PC-3 (cell line): ENCODE data around the gene TMEM59L. TPM values are rescaled to one million over a fixed set of nuclear protein-coding genes. Genes with fewer than 3 reads are reported as not detected.

ENCODE experiments used
- ATAC-seq: fragments of 200-7000 bp; cut with Tn5 transposase; 2 replicates; pipeline ENCODE4 v1.9.1; 2020; ENCODE audit warnings: mild to moderate bottlenecking, moderate library complexity
- BruUV-seq: library from RNA; stranded (reverse); fragments of 400-500 nt; replicated peaks from 2 replicates; lab custom pipeline; 2021; lab: Mats Ljungman, UMichigan
- CTCF ChIA-PET: fragments of 300-600 bp; sonication (Branson Sonifier 250); formaldehyde crosslinking; loops from one replicate; lab custom pipeline; 2022; ENCODE audit warnings: antibody characterized with exemption; lab: Charles Lee
- POLR2A ChIA-PET: fragments of 300-600 bp; sonication (Branson Sonifier 250); formaldehyde crosslinking; loops from one replicate; lab custom pipeline; 2022; ENCODE audit warnings: antibody characterized with exemption; ENCODE audit not compliant: unreplicated experiment; lab: Charles Lee
- DNase-seq: peaks from one replicate; pipeline ENCODE4 v3.0.0-alpha.2; 2015
- H2AFZ ChIP-seq: fragments of 300-600 bp; sonication (generic); 2 replicates; pipeline ENCODE4 v1.6.0; 2016; ENCODE audit warnings: antibody characterized with exemption, low read length
- H3F3A ChIP-seq: fragments of 300-600 bp; sonication (generic); one replicate; pipeline ENCODE4 v1.6.0; 2017; ENCODE audit warnings: antibody characterized with exemption, low read length, control low read depth, mild to moderate bottlenecking; ENCODE audit not compliant: unreplicated experiment
- H3K27ac ChIP-seq: fragments of 300-600 bp; sonication (generic); 2 replicates; pipeline ENCODE4 v1.5.1; 2016; ENCODE audit warnings: mild to moderate bottlenecking, low read length
- H3K27me3 ChIP-seq: fragments of 300-600 bp; sonication (generic); 2 replicates; pipeline ENCODE4 v1.6.1; 2016; ENCODE audit warnings: low read length, mixed read lengths
- H3K36me3 ChIP-seq: fragments of 300-600 bp; sonication (generic); 2 replicates; pipeline ENCODE4 v1.6.1; 2016; ENCODE audit warnings: low read depth, mixed run types, low read length, mixed read lengths
- H3K4me1 ChIP-seq: fragments of 300-600 bp; sonication (generic); 2 replicates; pipeline ENCODE4 v1.5.1; 2016; ENCODE audit warnings: low read length; ENCODE audit not compliant: insufficient read depth
- H3K4me2 ChIP-seq: fragments of 300-600 bp; sonication (generic); 2 replicates; pipeline ENCODE4 v1.6.0; 2016; ENCODE audit warnings: low read length
- H3K4me3 ChIP-seq: fragments of 300-600 bp; sonication (generic); 2 replicates; pipeline ENCODE4 v1.5.1; 2016; ENCODE audit warnings: mild to moderate bottlenecking, low read length, mixed read lengths
- H3K79me2 ChIP-seq: fragments of 300-600 bp; sonication (generic); 2 replicates; pipeline ENCODE4 v1.6.1; 2017; ENCODE audit warnings: low read length, mixed read lengths
- H3K9ac ChIP-seq: fragments of 300-600 bp; sonication (generic); 2 replicates; pipeline ENCODE4 v1.6.0; 2016; ENCODE audit warnings: mild to moderate bottlenecking, low read length
- H3K9me2 ChIP-seq: fragments of 300-600 bp; sonication (generic); replicated peaks from 2 replicates; pipeline ENCODE4 v1.6.1; 2016; ENCODE audit warnings: mixed run types, low read length, mixed read lengths
- H3K9me3 ChIP-seq: fragments of 300-600 bp; sonication (generic); 2 replicates; pipeline ENCODE4 v1.6.1; 2016; ENCODE audit warnings: low read length, mixed read lengths
- H4K20me1 ChIP-seq: fragments of 300-600 bp; sonication (generic); 2 replicates; pipeline ENCODE4 v1.6.1; 2016; ENCODE audit warnings: low read length, mixed read lengths
- EZH2 ChIP-seq: fragments of 300-600 bp; sonication (generic); IDR thresholded peaks from one replicate; pipeline ENCODE4 v1.6.1; 2017; ENCODE audit warnings: antibody characterized with exemption, mild to moderate bottlenecking, low read length; ENCODE audit not compliant: unreplicated experiment
- EZH2phosphoT487 ChIP-seq: fragments of 300-600 bp; sonication (generic); IDR thresholded peaks from 2 replicates; pipeline ENCODE4 v1.6.1; 2018; ENCODE audit warnings: mild to moderate bottlenecking, antibody characterized with exemption, low read length, borderline replicate concordance
- intact Hi-C: fragments of 100-400 bp; cut with micrococcal nuclease; formaldehyde crosslinking; loops from 2 replicates; pipeline ENCODE4 v1.9.0; 2023
- total RNA-seq: library from RNA; depleted of rRNA; stranded (reverse); fragments of >200 nt; gene quantifications from 2 replicates; pipeline ENCODE4 v1.2.3, GENCODE V29; 2014
- TF ChIP-seq, protein P1 (sequence below): fragments of 300-600 bp; sonication (generic); conservative IDR thresholded peaks from 2 replicates; pipeline ENCODE4 v1.5.1; 2017; ENCODE audit warnings: antibody characterized with exemption, low read depth, mild to moderate bottlenecking, low read length

Gene TMEM59L
- total RNA-seq, 1 experiment from 2014 or later = 0.44 TPM

DNA sequence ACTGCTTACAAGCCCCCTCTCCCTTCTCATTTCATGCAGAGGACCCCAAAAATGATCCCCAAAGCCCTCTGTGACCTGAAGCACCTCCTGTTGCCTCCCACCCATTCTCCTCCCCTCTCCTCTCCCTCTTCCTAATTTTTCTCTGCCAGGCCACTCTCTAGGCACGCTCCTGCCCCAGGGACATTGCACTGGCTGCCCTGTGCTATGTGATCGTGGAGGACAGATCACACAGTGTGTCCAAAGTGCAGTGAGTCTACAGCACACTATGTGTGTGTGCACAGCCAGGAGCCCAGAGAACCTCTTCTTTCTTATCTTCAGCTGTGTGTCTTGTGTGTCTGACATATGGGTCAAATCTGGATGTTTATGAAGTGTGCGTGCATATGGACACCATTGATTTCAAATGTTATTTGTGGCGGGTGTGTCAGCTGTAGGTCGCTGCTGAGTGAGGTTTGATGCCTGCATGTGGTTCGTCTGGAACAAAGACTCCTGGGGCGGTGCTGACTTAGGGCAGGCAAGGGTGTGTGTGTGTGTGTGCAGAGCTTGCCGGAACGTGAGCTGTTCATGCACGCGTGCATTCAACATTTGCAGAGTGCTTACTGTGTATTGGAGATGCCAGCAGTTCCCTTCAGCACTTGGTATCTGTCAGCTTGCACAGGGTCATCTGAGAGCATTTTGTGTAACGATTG is 22.1 kb downstream of the TMEM59L start:
- ATAC-seq (no peak), DNase-seq (no peak)
- Histone ChIP-seq H3K27ac (no peak overlapping the region), H3K9me3 (no peaks in the 10 kb centered on the region), H4K20me1 (0 out of 2 replicates have a peak, but pooled peaks cover 3% of the 10 kb centered on the region), H3F3A (no peaks in the 10 kb centered on the region), H3K36me3 (no peaks in the 10 kb centered on the region), H2AFZ (no peak overlapping the region), H3K79me2 (peaks cover 25% of the 10 kb centered on the region), H3K4me2 (no peak overlapping the region), H3K4me1 (peaks cover 12% of the 10 kb centered on the region), H3K27me3 (no peaks in the 10 kb centered on the region), H3K9me2 (no peaks in the 10 kb centered on the region), H3K9ac (no peak overlapping the region), H3K4me3 (no peak overlapping the region)
- TF ChIP-seq EZH2phosphoT487 (no peak), EZH2 (no peak)
- TF ChIP-seq, protein P1, sequence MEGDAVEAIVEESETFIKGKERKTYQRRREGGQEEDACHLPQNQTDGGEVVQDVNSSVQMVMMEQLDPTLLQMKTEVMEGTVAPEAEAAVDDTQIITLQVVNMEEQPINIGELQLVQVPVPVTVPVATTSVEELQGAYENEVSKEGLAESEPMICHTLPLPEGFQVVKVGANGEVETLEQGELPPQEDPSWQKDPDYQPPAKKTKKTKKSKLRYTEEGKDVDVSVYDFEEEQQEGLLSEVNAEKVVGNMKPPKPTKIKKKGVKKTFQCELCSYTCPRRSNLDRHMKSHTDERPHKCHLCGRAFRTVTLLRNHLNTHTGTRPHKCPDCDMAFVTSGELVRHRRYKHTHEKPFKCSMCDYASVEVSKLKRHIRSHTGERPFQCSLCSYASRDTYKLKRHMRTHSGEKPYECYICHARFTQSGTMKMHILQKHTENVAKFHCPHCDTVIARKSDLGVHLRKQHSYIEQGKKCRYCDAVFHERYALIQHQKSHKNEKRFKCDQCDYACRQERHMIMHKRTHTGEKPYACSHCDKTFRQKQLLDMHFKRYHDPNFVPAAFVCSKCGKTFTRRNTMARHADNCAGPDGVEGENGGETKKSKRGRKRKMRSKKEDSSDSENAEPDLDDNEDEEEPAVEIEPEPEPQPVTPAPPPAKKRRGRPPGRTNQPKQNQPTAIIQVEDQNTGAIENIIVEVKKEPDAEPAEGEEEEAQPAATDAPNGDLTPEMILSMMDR = no peak
- BruUV-seq = no TSS peak
- POLR2A ChIA-PET = interaction anchor here (0.6 kb wide), 1 partner anchor 130 kb away, joined by 5 read pairs; no protein-coding TSS in a partner anchor
- CTCF ChIA-PET = no interaction called here
- intact Hi-C loops = loop anchor here (5.0 kb wide), 1 partner anchor 112 kb away; the partner anchor contains the start of gene ELL

DNA sequence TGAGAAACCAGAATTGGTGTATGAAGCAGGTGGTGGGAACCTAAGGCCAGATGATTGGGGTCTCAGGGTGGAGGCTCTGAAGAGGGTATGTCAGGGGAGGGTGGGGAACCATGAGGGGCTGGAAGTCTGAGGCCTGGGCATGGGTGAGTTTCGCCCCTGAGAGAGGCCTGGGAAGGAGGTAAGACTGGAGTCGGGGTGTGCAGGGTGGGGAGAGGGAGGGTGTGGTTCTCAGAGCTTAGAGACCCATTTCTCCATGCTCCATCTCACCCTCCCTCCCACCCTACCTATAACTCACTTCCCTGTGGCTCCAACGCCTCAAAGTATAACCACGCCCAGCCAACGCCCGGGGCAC is 23.1 kb downstream of the TMEM59L start:
- H3K9me3 ChIP-seq = no peaks in the 10 kb centered on the region
- no peak overlapping the region for H3K27ac ChIP-seq
- H3K9ac ChIP-seq = no peak overlapping the region
- H3F3A ChIP-seq = no peaks in the 10 kb centered on the region
- no peaks in the 10 kb centered on the region for H3K9me2 ChIP-seq
- H3K36me3 ChIP-seq = no peaks in the 10 kb centered on the region
- 0 out of 2 replicates have a peak, but pooled peaks cover 3% of the 10 kb centered on the region for H4K20me1 ChIP-seq
- H3K4me1 ChIP-seq = peaks cover 12% of the 10 kb centered on the region
- no peak overlapping the region for H3K4me2 ChIP-seq
- H3K4me3 ChIP-seq = no peak overlapping the region
- H2AFZ ChIP-seq = no peak overlapping the region
- no peaks in the 10 kb centered on the region for H3K27me3 ChIP-seq
- no TSS peak for BruUV-seq
- CTCF ChIA-PET = no interaction called here
- ATAC-seq (0 out of 2 replicates have a peak, but pooled peaks have one; percentile 0), DNase-seq (no peak)
- POLR2A ChIA-PET = no interaction called here
- H3K79me2 ChIP-seq = peaks cover 32% of the 10 kb centered on the region
- intact Hi-C loops = loop anchor here (5.0 kb wide), 1 partner anchor 114 kb away; the partner anchor contains the start of gene ELL
- no peak for TF ChIP-seq EZH2
- no peak for TF ChIP-seq EZH2phosphoT487
- TF ChIP-seq, protein P1 = no peak
